Ramos (cell line): Measurements from ENCODE around the gene NFYC.

ENCODE experiments used
- in situ Hi-C: fragments of 300-500 bp; cut with MboI; formaldehyde crosslinking; loops from one replicate; pipeline ENCODE4 v1.14.3; 2022; ENCODE audit warnings: low sequenced_read_pairs; ENCODE audit not compliant: unreplicated experiment

NFYC gene

DNA sequence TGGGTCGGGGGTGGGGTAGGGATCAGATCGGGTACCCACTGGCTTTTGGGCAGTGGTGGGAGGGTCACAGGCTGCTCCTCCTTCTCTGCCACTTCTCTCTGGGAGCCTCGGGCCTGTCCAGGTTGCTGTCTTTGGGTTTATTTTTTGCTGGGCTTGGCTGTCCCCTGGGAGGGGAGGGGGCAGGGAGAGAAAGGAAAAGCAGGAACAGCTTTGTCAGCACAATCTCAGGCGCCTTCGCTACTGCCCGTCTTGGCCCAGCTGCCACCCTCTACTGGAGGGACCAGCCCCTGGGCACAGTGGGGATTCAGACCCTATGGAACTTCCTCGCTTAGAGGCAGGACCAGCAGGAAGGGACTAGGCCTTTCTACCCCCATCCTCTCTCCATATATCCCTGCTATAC, 100.5 kb downstream of the NFYC start:
- in situ Hi-C loops = no loop called here

DNA sequence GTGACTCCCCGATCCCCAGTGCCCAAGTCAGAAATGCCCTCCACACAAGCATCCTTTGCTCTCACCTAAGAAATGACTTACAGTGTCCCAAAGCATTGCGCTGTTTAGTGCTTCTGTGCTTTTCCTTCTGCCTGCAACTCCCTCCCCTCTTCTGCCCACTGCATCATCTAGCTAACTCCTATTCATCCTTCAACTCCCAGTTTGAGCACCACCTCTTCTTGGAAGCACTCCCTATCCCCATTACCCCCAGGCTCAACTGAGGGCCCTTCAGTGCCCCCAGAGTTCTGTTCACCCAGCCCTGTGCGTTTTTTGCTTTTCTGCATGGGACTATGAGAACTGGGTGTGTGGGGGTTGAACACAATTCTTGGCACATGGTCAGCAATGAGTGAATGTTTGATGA, 102.1 kb downstream of the NFYC start:
- in situ Hi-C loops = no loop called here

DNA sequence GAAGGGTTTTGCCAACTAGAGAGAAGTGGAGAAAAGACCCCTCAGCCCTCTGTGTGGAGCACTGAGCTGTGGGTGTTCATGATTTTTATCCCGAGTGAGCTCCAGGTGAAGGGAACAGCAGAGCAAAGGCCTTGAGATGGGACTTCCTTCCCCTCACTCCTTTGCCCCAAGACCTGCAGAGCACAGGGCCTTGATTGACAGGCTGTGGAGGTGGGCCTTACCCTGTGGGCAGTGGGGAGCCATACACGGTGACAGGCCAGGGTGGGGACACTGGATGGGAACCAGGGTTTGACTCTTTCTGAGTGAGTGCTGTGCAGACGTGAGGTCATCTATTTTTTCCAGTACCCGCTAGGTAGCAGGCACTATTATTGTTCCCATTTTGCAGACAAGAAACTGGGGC, 102.5 kb downstream of the NFYC start:
- in situ Hi-C loops = no loop called here

GRCh38 chr1:40794974-40795715, 103.6 kb downstream of the NFYC start:
- in situ Hi-C loops = no loop called here

GRCh38 chr1:40795811-40796586, 104.5 kb downstream of the NFYC start:
- in situ Hi-C loops = no loop called here

GRCh38 chr1:40796939-40797667, 105.6 kb downstream of the NFYC start:
- in situ Hi-C loops = no loop called here

GRCh38 chr1:40797668-40798010, 106.1 kb downstream of the NFYC start:
- in situ Hi-C loops = no loop called here

DNA sequence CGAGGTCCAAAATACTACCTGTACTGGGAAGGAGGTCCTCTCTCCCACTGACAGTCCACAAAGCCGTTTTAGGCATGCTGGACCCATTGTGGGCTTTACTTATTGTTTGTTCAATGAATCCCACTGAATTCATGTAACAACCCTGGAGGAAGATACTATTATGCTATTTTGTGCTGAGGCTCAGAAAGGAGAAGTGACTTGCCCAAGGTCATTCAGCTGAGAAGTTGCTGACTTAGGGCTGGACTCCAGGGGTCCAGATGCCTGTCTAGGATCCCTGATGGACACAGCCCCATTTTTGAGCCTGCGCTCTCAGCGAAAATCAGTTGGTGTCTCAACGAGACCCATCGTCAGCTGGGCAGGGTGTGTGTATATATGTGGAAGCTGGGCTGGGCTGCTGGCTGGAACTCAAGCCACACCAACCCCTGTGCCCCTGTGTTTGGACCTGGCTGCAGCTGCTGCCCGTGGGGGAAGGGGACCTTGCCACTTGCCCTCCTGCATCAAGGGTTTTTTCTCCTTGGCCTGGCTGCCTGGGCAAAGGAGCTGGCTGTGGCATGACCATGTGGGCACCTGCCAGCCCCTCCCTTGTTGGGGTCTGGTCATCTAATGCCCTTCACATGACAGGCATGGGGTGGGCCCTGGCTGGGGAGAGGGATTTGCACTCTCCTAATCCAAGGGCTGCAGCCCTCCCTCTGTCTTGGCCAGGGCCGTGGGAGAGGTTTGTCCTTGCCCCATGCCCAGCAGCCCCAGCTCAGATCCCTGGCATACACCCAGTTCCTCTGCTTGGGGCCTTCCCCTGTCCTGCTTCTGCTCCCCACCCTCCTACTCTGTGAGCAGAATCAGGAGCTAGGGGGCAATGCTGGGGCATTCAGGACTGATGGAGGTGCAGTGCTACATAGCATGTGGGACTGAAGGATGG, 107.1 kb downstream of the NFYC start:
- in situ Hi-C loops = no loop called here

GRCh38 chr1:40799351-40799867, 107.9 kb downstream of the NFYC start:
- in situ Hi-C loops = no loop called here

DNA sequence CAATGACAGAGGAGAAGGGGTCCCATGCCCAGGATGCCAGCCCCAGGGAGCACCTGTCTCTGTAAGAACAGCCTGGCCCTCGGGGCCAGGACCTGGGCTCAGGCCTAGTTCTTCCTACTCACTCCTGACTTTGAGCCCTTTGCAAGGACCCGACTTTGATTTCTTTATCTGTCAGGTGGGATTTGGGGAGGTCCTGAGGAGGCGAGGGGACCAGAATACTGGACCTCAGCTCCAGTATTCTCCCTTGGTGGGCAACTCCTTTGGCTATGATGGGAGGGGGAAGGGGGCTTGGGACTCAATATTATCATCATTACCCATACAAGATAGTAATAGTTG, 110.2 kb downstream of the NFYC start:
- in situ Hi-C loops = no loop called here

- in situ Hi-C loops = no loop called here
Observed at GRCh38 chr1:40802078-40802741, 110.7 kb downstream of the NFYC start.

GRCh38 chr1:40802742-40803113, 111.2 kb downstream of the NFYC start:
- in situ Hi-C loops = no loop called here

DNA sequence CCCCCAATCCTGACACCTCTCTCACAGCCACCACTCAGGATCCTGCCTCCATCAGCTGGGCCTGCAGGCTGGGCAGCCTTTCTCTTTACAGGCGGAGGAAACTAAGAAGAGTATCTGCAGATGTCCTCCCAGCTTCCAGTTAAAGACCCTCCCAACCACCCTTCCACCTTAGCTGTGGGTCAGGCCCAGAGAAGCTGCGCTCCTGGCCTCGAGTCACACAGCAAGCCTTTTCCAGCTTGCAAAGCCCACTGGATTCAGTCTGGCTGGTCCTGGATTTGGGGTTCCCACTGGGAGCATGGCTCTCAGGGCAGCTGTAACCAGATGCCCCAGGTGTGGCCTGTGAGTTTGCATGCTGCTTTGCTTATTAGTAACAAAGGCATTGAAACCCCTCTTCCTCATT, 111.9 kb downstream of the NFYC start:
- in situ Hi-C loops = no loop called here

DNA sequence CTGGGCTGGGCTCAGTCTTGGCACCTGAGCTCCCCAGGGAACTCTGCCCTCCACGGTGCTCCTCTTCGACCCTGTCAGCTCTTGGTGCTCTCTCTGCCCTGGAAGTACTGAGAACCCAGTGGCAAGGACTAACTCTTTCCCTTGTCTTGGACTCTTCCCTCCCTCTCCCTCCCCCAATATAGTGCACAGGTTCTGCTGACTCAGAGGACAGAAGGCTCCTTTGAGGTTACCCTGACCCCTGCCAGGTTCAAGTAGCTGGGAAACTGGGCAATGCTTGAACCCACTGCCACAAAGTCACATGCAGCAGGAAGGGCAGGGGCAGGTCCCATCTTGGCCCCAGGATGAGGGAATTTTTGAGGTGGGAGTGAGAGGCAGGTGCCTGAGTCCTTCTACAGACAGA, 112.4 kb downstream of the NFYC start:
- in situ Hi-C loops = no loop called here

GRCh38 chr1:40806240-40806639, 114.7 kb downstream of the NFYC start:
- in situ Hi-C loops = no loop called here

- in situ Hi-C loops = no loop called here
Observed at GRCh38 chr1:40806731-40807695, 115.5 kb downstream of the NFYC start.

DNA sequence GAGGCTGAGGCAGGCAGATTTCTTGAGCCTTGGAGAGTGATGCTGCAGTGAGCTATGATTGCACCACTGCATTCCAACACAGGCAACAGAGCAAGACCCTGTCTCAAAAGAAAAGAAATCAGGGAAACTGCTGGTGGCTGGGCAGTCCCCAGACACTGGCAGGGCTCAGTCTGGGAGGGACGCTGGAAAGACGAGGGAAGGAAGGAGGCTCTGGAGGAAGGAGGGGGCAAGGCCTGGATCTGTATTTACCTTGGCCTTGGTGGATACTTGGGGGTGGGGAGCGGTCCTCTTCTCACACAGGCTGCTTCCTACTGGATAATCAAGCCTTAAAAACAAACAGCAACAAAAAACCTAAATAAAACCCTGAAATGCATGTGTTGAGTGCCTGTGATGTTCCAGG, 116.5 kb downstream of the NFYC start:
- in situ Hi-C loops = no loop called here

- in situ Hi-C loops = no loop called here
Observed at GRCh38 chr1:40808444-40808843, 116.9 kb downstream of the NFYC start.

GRCh38 chr1:40808909-40809308, 117.4 kb downstream of the NFYC start:
- in situ Hi-C loops = no loop called here
